HepG2 (cell line): ENCODE results near the gene RHBDF2. TPM values are rescaled to one million over a fixed set of nuclear protein-coding genes. Genes with fewer than 3 reads are reported as not detected.

ENCODE experiments used
- AKAP8 ChIP-seq: sonication (generic); formaldehyde crosslinking; IDR thresholded peaks from 2 replicates; pipeline ENCODE4 v1.5.1; 2020; ENCODE audit warnings: mild to moderate bottlenecking, missing genetic modification reagents
- ATF7 ChIP-seq, 2 experiments: fragments of 450-650 bp in 1 of 2; sonication (generic) in 1 of 2; formaldehyde crosslinking in 1 of 2; IDR thresholded peaks; 2 replicates each; pipeline versions ENCODE4 v1.4.0 to v1.6.1; 2016 to 2020; ENCODE audit warnings: antibody characterized with exemption in 1 of 2, mild to moderate bottlenecking in 1 of 2, missing genetic modification reagents in 1 of 2
- E2F5 ChIP-seq: sonication (generic); formaldehyde crosslinking; conservative IDR thresholded peaks from 2 replicates; pipeline ENCODE4 v1.4.0; 2020; ENCODE audit warnings: missing genetic modification reagents
- ELF3 ChIP-seq: IDR thresholded peaks from 2 replicates; pipeline ENCODE4 v1.6.1; 2016; ENCODE audit warnings: missing genetic modification reagents, missing compliant biosample characterization
- IKZF5 ChIP-seq: IDR thresholded peaks from 2 replicates; pipeline ENCODE4 v1.6.1; 2018; ENCODE audit warnings: missing genetic modification reagents, mild to moderate bottlenecking, missing compliant biosample characterization
- ISL2 ChIP-seq: sonication (generic); formaldehyde crosslinking; IDR thresholded peaks from 2 replicates; pipeline ENCODE4 v1.5.0; 2020; ENCODE audit warnings: missing genetic modification reagents
- KLF13 ChIP-seq: sonication (generic); formaldehyde crosslinking; IDR thresholded peaks from 2 replicates; pipeline ENCODE4 v1.4.0; 2020; ENCODE audit warnings: mild to moderate bottlenecking, missing genetic modification reagents
- MXD3 ChIP-seq: IDR thresholded peaks from 2 replicates; pipeline ENCODE4 v1.6.1; 2016; ENCODE audit warnings: mild to moderate bottlenecking, missing biosample characterization, missing genetic modification reagents
- MYNN ChIP-seq: sonication (generic); formaldehyde crosslinking; IDR thresholded peaks from 2 replicates; pipeline ENCODE4 v1.4.0; 2020; ENCODE audit warnings: mild to moderate bottlenecking, low read depth, missing genetic modification reagents
- NCOA2 ChIP-seq: sonication (generic); formaldehyde crosslinking; IDR thresholded peaks from 2 replicates; pipeline ENCODE4 v1.8.0; 2022; ENCODE audit warnings: inconsistent platforms
- PTBP1 ChIP-seq: fragments of 200-400 bp; formaldehyde crosslinking; IDR thresholded peaks from 2 replicates; pipeline ENCODE4 v1.6.1; 2018; ENCODE audit warnings: low read length, low read depth; ENCODE audit not compliant: poor library complexity, severe bottlenecking
- RORA ChIP-seq: sonication (generic); formaldehyde crosslinking; IDR thresholded peaks from 2 replicates; pipeline ENCODE4 v1.5.0; 2020; ENCODE audit warnings: mild to moderate bottlenecking, missing genetic modification reagents, moderate library complexity
- TEAD3 ChIP-seq: optimal IDR thresholded peaks from 2 replicates; pipeline ENCODE3; 2016; ENCODE audit warnings: borderline replicate concordance
- TOE1 ChIP-seq: sonication (generic); formaldehyde crosslinking; IDR thresholded peaks from 2 replicates; pipeline ENCODE4 v1.4.0; 2020; ENCODE audit warnings: mild to moderate bottlenecking, missing genetic modification reagents
- ZFY ChIP-seq: sonication (generic); formaldehyde crosslinking; IDR thresholded peaks from 2 replicates; pipeline ENCODE4 v1.4.0; 2020; ENCODE audit warnings: missing genetic modification reagents
- ZNF317 ChIP-seq: sonication (generic); formaldehyde crosslinking; IDR thresholded peaks from 2 replicates; pipeline ENCODE4 v1.5.0; 2020; ENCODE audit warnings: mild to moderate bottlenecking, missing genetic modification reagents
- ZNF33A ChIP-seq: sonication (generic); formaldehyde crosslinking; IDR thresholded peaks from 2 replicates; pipeline ENCODE4 v1.5.1; 2020; ENCODE audit warnings: missing genetic modification reagents, mild to moderate bottlenecking, moderate library complexity, borderline replicate concordance
- ZNF512B ChIP-seq: sonication (generic); formaldehyde crosslinking; IDR thresholded peaks from 2 replicates; pipeline ENCODE4 v1.5.1; 2020; ENCODE audit warnings: missing genetic modification reagents, mild to moderate bottlenecking, borderline replicate concordance
- ZNF577 ChIP-seq: sonication (generic); formaldehyde crosslinking; IDR thresholded peaks from 2 replicates; pipeline ENCODE4 v1.4.0; 2020; ENCODE audit warnings: mild to moderate bottlenecking, low read depth, missing genetic modification reagents, borderline replicate concordance
- ZNF644 ChIP-seq: IDR thresholded peaks from 2 replicates; pipeline ENCODE4 v1.6.1; 2016; ENCODE audit warnings: low read depth
- ZNF83 ChIP-seq: sonication (generic); formaldehyde crosslinking; IDR thresholded peaks from 2 replicates; pipeline ENCODE4 v1.4.0; 2020; ENCODE audit warnings: missing genetic modification reagents, mild to moderate bottlenecking, borderline replicate concordance
- polyA plus RNA-seq, 8 experiments: library from polyadenylated mRNA; depleted of rRNA in 3 of 8; stranded (reverse) in 7 of 8; unstranded in 1 of 8; fragments of >200 nt; fragmentation: Illumina TruSeq in 4 of 8; extraction: Trizol in 4 of 8; gene quantifications; 2 replicates each; pipeline versions ENCODE4 v1.2.1 to v1.2.3, GENCODE V29; 2011 to 2016; ENCODE audit warnings: low read depth in 4 of 8, missing spikeins in 1 of 8, mixed read lengths in 1 of 8; ENCODE audit not compliant: insufficient read depth in 1 of 8
- total RNA-seq, 5 experiments: library from RNA; depleted of rRNA; stranded (reverse); fragments of >200 nt; fragmentation: Illumina TruSeq; extraction: Trizol; gene quantifications; 2 replicates each; pipeline ENCODE4 v1.2.3, GENCODE V29; 2016; ENCODE audit warnings: low read depth in 1 of 5
- TF ChIP-seq, protein P1 (sequence below): sonication (generic); formaldehyde crosslinking; IDR thresholded peaks from 2 replicates; pipeline ENCODE4 v1.9.0; 2021; ENCODE audit warnings: missing genetic modification reagents, borderline replicate concordance
- TF ChIP-seq, protein P2 (sequence below): IDR thresholded peaks from 2 replicates; pipeline ENCODE4 v1.6.1; 2016; ENCODE audit warnings: missing genetic modification reagents, missing compliant biosample characterization

Gene RHBDF2
- total and polyA plus RNA-seq, 2 of the 13 experiments (the other 11 are each of a cell fraction or from before 2014, with no cell fraction given), result 7.8 to 24.2 TPM

DNA sequence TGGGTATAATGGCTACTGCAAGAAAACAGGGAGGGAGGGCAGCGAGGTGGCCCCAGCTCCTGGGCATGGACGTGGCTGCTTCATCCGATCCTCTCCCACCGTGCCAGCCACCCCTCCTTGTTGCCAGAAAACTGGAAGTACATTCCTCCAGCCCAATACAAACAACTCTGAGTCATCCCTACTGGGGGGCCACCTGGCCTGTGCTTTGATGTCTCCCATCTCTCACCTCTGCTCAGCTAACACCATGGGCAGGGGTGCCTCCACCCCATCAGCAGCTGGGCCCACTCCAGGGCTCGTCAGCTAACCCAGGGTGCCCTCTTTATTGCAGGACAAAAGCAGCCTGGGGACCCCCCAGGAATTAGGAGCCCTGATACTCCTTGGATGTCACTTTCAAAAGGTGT is 2.0 kb downstream of the RHBDF2 start (continued):
- TF ChIP-seq, protein P1, sequence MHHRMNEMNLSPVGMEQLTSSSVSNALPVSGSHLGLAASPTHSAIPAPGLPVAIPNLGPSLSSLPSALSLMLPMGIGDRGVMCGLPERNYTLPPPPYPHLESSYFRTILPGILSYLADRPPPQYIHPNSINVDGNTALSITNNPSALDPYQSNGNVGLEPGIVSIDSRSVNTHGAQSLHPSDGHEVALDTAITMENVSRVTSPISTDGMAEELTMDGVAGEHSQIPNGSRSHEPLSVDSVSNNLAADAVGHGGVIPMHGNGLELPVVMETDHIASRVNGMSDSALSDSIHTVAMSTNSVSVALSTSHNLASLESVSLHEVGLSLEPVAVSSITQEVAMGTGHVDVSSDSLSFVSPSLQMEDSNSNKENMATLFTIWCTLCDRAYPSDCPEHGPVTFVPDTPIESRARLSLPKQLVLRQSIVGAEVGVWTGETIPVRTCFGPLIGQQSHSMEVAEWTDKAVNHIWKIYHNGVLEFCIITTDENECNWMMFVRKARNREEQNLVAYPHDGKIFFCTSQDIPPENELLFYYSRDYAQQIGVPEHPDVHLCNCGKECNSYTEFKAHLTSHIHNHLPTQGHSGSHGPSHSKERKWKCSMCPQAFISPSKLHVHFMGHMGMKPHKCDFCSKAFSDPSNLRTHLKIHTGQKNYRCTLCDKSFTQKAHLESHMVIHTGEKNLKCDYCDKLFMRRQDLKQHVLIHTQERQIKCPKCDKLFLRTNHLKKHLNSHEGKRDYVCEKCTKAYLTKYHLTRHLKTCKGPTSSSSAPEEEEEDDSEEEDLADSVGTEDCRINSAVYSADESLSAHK (CRISPR knock-in tag), result 0 out of 2 replicates have a peak, but pooled peaks have one; percentile 43
- TF ChIP-seq IKZF5 (CRISPR knock-in tag) (peak; percentile 97), KLF13 (CRISPR knock-in tag) (no peak), ELF3 (CRISPR knock-in tag) (peak; percentile 84), TOE1 (CRISPR knock-in tag) (no peak), RORA (no peak), MYNN (CRISPR knock-in tag) (no peak; the same call in 1 of the 2 replicates), E2F5 (CRISPR knock-in tag) (no peak), ZNF83 (CRISPR knock-in tag) (no peak; the same call in 1 of the 2 replicates), MXD3 (CRISPR knock-in tag) (peak; percentile 71), PTBP1 (no peak), ATF7 (IDR thresholded peaks at IDR 0.05) (no peak), ATF7 (CRISPR knock-in tag; IDR thresholded peaks at IDR 0.05) (peak; percentile 79; the same call in 1 of the 2 replicates), ZNF577 (CRISPR knock-in tag) (no peak), ZNF644 (CRISPR knock-in tag) (0 out of 2 replicates have a peak, but pooled peaks have one; percentile 47), ISL2 (peak; percentile 74), ZFY (CRISPR knock-in tag) (peak; percentile 55), NCOA2 (peak; percentile 90), ZNF33A (CRISPR knock-in tag) (no peak), ZNF512B (CRISPR knock-in tag) (no peak), ZNF317 (CRISPR knock-in tag) (peak; percentile 89; the same call in 1 of the 2 replicates), TEAD3 (CRISPR knock-in tag) (peak; percentile 99), AKAP8 (CRISPR knock-in tag) (peak; percentile 67; the same call in 1 of the 2 replicates)
- TF ChIP-seq, protein P2, sequence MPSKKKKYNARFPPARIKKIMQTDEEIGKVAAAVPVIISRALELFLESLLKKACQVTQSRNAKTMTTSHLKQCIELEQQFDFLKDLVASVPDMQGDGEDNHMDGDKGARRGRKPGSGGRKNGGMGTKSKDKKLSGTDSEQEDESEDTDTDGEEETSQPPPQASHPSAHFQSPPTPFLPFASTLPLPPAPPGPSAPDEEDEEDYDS (CRISPR knock-in tag), result peak; percentile 66; the same call in 1 of the 2 replicates
